ENCODE results near the gene LRCH1.

GRCh38 chr13:46665633-46666482 is 112.9 kb downstream of the LRCH1 start:
- TF ChIP-seq CTCF (IDR thresholded peaks at IDR 0.05) (no peak), POLR2A (IDR thresholded peaks at IDR 0.05) (no peak), POLR2AphosphoS5 (IDR thresholded peaks at IDR 0.05) (no peak), EP300 (IDR thresholded peaks at IDR 0.05; ENCODE audit: low read depth) (no peak)

Measured in transverse colon (tissue), 4 donors.